Measurements from ENCODE around the gene CARD14.
"Not testable (repeated sequence)": the region's sequence is repeated elsewhere in the genome, so short reads cannot be mapped to it uniquely, and the experiment has no call there.

CARD14 gene

GRCh38 chr17:80151333-80151732 is 18.5 kb upstream of the CARD14 start:
- no peak for FAIRE-seq

- no peak for FAIRE-seq
Observed at GRCh38 chr17:80152081-80152702, 17.6 kb upstream of the CARD14 start.

DNA sequence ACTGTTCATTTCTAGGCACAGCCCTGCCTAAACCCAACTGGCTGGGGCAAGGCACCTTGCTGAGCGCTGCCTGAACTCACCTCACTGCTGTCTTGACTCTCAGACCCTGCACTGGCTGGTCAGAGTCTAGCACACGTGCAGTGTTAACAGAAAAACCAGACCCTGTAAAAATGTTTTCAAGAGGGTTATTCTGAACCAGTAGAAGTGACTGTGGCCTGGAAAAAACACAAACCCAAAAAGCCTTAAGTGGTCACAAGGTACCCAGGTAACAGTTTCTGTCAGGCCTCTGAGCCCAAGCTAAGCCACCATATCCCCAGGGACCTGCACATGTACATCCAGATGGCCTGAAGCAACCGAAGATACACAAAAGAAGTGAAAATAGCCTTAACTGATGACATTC is 16.8 kb upstream of the CARD14 start:
- FAIRE-seq, result no peak

DNA sequence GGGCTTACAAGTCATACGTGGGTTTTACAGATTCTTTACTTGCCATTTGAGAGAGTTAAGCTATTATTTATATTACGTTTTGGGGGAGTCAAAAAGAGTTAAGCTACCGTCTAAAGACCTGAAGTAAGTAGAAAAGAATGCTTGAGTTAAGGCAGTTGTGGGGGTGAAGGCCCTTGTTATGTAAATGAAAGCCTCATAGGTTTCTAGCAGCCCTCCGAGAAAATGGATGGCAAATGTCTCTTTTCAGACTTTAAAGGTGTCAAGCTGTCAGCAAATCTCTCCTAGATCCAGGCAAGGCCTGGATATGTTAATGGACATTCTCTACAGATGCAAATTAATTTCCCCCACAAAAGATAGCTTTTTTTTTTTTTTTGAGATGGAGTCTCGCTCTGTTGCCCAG is 15.7 kb upstream of the CARD14 start:
- FAIRE-seq, result no peak

GRCh38 chr17:80155600-80155999 is 14.2 kb upstream of the CARD14 start:
- not testable (repeated sequence) for FAIRE-seq

DNA sequence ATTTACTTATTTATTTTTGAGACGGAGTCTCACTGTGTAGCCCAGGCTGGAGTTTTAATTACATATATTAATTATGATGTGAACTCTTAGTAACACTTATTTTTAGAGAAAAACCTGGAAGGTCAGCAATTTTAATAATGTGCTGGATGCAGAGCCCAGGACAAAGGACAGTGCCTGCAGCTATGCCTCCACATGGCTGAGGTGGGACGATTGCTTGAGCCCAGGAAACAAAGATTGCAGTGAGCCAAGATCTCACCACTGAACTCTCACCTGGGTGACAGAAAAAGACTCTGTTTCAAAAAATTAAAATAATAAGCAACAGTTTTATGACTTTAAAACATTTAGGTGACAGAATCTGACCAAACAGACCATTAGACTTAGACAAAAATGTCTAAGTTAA is 11.0 kb upstream of the CARD14 start:
- FAIRE-seq, result no peak

- no peak for FAIRE-seq
Observed at GRCh38 chr17:80160536-80160935, 9.3 kb upstream of the CARD14 start.

GRCh38 chr17:80163336-80163735 is 6.5 kb upstream of the CARD14 start:
- FAIRE-seq, result no peak

DNA sequence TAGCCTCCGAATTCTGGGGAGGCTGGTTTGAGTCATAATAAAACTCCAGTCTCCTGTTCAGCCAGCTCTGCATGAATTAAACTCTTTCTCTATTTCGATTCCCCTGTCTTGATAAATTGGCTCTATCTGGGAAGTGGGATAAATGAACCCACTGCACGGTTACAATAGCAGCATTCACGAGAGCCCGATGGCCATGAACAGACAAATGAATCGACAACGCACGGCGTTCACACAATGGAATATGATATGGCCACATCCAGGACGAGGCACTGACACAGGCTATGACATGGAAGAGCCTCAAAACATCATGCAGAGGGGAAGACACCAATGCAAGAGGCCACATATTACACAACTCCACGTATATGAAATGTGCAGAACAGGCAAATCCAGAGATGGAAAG is 5.6 kb upstream of the CARD14 start:
- FAIRE-seq, result no peak

GRCh38 chr17:80166446-80166845 is 3.4 kb upstream of the CARD14 start:
- no peak for FAIRE-seq

DNA sequence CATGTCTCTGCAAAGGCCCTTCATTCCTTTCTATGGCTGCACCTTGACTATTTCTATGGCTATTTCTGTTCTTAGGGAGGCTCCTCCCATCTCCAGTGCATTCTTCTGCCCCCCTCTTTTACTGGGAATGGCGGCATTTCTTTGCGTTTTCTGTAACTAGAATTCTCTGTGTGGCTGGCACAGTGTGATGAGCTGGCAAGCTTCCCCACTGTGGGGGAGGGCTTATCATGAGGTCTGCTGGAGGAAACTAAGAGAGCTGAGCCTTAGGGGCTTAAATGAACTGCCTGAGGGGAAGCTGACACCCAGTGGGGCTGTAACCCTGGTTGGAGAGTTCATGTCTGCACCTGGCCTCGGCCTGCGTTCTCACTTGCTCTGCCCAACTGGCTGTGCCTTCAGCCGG is 1.5 kb upstream of the CARD14 start:
- no peak for FAIRE-seq

- no peak for FAIRE-seq
Observed at GRCh38 chr17:80169107-80169506, 723 bp upstream of the CARD14 start.

DNA sequence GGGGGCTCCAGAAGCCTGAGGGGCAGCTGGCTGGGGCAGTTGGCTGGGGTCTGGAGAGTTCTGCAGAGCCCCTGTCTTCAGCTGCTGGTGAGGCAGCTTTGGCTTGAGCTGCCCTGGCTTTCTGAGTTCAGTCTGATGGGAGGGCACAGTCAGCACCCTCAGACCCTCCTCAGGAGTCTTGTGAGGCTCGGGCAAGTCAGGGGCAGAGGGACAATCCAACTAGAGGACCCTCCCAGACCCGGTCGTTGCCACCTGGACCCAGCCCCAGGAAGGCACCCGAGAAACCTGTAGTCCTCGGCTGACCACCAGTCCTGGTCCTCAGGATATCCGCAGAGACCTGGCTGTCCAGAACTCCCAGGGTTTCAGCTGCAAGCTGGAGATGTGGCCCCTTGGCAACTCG is 1.9 kb downstream of the CARD14 start:
- FAIRE-seq, result no peak

DNA sequence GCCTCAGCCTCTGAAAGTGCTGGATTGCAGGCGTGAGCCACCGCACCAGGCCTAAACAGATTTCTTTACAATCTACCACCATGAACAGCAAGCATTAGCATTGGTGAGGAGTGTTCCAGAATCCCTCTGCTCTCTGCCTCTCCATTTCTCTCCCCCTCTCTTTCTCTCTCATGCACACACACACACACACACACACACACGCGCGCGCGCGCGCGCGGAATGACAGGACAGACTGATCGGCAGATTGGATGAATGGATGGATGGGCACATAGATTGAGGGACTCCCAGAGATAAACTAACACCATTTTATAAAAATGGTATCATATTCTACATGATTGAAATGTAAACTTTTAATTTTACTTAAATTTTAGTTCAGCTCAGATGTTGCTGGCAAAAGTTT is 3.3 kb downstream of the CARD14 start:
- no peak for FAIRE-seq

DNA sequence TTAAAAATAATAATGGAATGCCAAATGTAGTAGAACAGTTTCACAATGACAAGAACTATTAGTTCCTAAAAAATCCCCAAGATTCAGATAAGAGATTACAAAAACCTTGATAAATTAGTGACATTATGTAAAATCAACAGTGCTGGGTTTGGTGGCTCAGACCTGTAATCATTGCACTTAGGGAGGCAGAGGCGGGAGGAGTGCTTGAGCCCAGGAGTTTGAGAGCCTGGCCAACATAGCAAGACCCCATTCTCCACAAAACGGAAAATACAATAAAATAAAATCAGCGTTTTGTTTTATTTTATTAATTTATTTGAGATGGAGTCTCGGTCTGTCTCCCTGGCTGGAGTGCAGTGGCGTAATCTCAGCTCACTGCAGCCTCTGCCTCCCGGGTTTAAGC is 4.1 kb downstream of the CARD14 start:
- FAIRE-seq, result no peak

- no peak for FAIRE-seq
Observed at GRCh38 chr17:80176757-80177156, 6.9 kb downstream of the CARD14 start.

DNA sequence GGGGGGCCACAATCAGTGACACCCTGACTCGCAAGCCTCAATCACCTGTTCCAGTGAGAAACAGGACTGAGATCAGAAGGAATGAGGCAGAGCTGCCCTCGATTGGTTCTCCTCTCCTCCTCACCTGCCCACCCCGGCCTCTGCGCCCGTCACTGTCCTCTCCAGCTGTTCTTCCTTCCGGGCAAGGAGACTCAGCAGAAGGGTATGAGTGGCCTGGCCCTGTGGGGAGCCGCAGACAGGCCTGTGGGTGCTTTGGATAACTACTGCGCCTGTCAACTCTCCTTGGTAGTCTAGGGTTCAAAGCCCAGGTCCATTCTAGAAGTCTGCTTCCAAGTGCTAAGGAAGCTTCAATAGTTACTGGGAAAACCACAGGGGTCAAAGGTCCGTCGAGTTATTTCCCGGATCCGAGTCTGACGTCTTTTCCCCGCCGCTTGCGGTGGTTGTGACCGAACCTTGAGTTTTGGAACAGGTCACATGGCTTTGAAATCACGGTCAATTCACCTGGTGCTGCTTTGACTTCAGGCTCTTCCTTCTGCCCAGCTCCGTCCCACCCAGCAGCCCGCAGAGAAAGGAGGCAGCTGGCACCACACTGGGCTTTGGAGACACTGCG is 8.3 kb downstream of the CARD14 start:
- no peak for FAIRE-seq

- FAIRE-seq, result no peak
Observed at GRCh38 chr17:80180192-80180591, 10.4 kb downstream of the CARD14 start.

GRCh38 chr17:80181431-80181830 is 11.6 kb downstream of the CARD14 start:
- FAIRE-seq, result no peak

- no peak for FAIRE-seq
Observed at GRCh38 chr17:80182118-80182844, 12.5 kb downstream of the CARD14 start.

DNA sequence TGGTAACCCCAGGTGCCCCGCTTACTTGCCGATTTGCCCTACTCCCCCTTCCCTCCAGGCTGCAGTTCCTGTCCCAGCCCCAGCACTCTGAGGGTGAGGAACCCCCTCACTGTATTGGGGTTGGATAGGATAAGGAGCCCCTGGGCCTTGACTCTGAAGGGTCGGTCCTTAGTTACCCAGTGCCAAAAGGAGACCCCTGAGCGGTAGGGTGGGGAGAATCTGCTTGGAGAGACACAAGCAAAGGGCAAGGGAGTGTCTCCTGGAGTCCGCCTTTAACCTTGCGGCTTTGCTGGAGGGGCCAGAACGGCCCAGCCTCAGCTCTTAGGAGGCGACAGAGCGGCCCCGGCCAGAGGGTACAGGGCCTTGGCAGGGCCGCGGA is 13.0 kb downstream of the CARD14 start:
- FAIRE-seq, result no peak

DNA sequence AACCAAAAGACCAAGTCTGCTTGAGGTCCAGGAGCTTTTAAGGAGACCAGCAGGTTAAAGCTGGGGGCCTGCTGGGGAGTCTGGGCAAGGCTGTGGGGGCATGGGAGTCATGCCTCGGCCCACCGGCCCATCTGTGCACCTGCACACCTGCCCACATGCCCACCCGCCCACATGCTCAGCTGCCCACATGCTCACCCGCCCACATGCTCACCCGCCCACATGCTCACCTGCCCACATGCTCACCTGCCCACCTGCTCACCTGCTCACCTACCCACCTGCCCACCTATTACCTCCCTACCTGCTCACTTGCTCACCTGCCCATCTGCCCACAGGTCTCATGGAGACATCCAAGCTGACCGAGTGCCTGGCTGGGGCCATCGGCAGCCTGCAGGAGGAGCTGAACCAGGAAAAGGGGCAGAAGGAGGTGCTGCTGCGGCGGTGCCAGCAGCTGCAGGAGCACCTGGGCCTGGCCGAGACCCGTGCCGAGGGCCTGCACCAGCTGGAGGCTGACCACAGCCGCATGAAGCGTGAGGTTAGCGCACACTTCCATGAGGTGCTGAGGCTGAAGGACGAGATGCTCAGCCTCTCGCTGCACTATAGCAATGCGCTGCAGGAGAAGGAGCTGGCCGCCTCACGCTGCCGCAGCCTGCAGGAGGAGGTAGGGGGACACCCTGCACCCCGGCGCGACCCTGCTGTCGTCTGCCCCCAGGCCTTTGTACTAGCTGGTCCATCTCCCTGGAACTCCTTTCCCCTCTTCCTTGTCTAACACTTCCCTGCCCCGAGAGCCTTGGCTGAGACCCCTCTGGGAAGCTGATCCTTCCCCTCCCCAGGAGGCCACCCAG is 14.0 kb downstream of the CARD14 start:
- no peak for FAIRE-seq

DNA sequence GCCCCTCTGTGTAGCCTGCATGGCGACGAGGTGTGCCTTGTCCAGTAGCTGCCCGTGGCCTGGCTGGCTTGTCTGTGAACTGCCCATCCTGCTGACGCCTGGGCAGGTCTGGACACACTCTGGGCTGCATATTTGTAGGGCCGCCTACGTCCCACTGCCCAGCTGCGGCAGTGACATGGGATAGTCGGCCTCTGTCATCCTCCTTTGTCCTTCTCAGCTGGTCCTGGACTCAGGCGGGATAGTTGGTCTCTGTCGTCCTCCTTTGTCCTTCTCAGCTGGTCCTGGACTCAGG is 14.5 kb downstream of the CARD14 start:
- no peak for FAIRE-seq

- FAIRE-seq, result no peak
Observed at GRCh38 chr17:80185968-80186367, 16.1 kb downstream of the CARD14 start.

Measured in TTC549 (cell line).